Germinal center (tissue), 1 donor: ENCODE measurements around the gene KRT4.
"Not testable (repeated sequence)": the region's sequence is repeated elsewhere in the genome, so short reads cannot be mapped to it uniquely, and the experiment has no call there.

ENCODE experiments used
- DNase-seq: peaks from one replicate; pipeline ENCODE4 v3.0.0; 2012; ENCODE audit warnings: mixed read lengths, low spot score

Gene KRT4

GRCh38 chr12:52813885-52814709 lies at the start of gene KRT4:
KRT4 (minus strand) TSS chr12:52814116; CDS start chr12:52814058, 58 bp downstream.
- DNase-seq: no peak

- no peak for DNase-seq
Measured at GRCh38 chr12:52862023-52862422, 48.1 kb upstream of the KRT4 start.

GRCh38 chr12:52861511-52861910 lies 47.6 kb upstream of the KRT4 start:
- DNase-seq: no peak

GRCh38 chr12:52860102-52860823 lies 46.3 kb upstream of the KRT4 start:
- no peak for DNase-seq

DNA sequence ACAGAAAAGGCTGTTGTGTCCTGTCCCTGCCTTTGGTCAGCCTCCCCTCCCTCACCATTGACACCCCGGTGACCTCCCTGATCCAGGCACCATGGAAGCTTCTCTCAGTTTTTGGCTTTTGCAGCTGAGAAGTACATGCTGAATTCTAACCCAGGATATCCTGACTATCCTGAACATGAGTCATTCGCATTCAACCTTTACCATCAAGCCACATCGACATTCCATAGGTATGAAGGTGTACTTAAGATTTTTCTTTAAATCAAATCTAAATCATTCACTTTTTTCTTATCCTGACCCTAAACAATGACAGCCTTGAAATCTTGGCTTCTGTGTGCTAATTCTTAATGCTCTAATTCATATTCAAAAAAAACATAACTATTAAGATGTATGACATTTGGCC lies 43.6 kb upstream of the KRT4 start:
- DNase-seq: no peak

DNA sequence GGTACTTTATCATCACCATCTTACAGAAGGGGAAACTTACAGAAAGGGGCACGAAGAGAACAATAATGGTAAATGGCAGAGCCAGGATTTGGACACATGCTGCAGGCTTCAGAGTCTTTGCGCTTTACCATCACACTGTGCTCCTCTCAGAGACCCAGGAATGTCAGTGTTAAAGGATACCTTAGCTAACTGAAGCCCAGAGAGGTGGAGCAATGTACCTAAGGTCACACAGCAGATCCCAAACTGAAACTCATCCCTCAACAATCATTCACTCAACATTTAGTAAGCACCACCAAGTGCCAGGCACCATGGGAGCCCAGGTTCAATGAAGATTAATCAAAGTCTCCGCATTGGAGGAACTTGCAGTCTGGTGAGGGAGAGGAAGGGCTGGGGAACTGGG lies 42.9 kb upstream of the KRT4 start:
- DNase-seq: no peak

DNA sequence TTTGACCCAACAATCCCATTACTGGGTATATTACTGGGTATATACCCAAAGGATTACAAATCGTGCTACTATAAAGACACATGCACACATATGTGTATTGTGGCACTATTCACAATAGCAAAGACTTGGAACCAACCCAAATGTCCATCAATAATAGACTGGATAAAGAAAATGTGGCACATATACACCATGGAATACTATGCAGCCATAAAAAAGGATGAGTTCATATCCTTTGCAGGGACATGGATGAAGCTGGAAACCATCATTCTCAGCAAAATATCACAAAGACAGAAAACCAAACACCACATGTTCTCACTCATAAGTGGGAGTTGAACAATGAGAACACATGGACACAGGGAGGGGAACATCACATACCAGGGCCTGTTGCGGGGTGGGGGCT lies 42.2 kb upstream of the KRT4 start:
- not testable (repeated sequence) for DNase-seq

- no peak for DNase-seq
Measured at GRCh38 chr12:52851787-52852186, 37.9 kb upstream of the KRT4 start.

- DNase-seq: no peak
Measured at GRCh38 chr12:52850681-52851080, 36.8 kb upstream of the KRT4 start.

- DNase-seq: no peak
Measured at GRCh38 chr12:52849511-52849910, 35.6 kb upstream of the KRT4 start.

GRCh38 chr12:52848661-52849255 lies 34.8 kb upstream of the KRT4 start, which contains the start of gene KRT78:
KRT78 (minus strand) TSS chr12:52848994; CDS start chr12:52848930, 64 bp downstream.
- no peak for DNase-seq

DNA sequence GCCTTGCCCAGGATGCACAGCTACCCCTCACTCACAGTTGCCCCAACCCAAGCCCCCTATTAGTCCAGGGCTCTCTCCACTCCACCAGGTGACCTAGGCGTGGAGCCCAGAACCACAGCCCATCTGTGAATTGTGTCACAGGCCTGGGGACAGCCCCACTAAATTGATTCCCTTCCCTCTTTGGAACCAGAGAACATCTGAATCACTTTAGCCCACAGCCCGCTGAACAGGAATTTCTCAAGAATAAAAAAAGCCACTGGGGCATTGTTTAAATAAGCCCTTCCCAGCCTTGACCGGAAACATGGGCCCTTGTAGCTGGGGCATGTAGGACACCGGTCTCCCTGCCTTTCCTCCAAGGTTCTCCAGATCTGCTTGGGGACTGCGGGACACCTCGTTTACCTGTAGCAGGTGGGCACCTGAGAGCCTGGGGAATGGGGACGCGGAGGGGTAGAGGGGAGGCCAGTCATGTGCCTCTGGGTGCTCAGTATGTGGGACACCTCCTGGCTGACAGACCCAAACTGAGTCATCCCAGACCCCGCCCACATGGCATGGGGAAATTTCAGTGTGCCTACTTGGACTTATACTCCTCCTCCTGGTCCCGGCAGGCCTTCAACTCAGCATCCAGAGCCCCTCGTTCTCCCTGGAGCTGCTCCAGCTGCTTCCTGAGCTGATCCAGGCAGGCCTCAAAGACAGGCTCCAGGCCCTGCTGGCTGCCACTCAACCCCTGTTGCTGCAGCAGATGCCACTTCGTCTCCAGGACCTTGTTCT lies 33.6 kb upstream of the KRT4 start:
- DNase-seq: no peak

- no peak for DNase-seq
Measured at GRCh38 chr12:52846356-52846970, 32.5 kb upstream of the KRT4 start.

DNA sequence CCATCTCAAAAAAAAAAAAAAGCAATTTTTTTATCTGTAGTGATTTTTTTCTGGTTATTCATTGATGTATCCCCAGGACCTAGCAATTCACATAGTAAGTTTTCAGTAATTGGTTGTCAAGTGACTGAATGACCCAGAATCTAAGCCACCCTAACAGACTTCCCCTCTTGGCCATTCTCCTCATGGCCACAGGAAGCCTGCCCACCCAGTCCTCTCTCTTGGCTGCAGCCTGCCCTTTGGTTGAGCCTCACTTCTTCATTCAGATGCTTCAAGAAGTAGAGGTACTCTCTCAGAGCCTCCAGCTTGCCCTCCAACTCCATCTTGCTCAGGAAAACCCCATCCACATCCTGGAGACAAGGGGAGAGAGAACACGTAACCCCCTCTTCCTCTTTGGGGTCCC lies 32.0 kb upstream of the KRT4 start:
- no peak for DNase-seq

GRCh38 chr12:52844386-52844785 lies 30.5 kb upstream of the KRT4 start:
- DNase-seq: no peak

DNA sequence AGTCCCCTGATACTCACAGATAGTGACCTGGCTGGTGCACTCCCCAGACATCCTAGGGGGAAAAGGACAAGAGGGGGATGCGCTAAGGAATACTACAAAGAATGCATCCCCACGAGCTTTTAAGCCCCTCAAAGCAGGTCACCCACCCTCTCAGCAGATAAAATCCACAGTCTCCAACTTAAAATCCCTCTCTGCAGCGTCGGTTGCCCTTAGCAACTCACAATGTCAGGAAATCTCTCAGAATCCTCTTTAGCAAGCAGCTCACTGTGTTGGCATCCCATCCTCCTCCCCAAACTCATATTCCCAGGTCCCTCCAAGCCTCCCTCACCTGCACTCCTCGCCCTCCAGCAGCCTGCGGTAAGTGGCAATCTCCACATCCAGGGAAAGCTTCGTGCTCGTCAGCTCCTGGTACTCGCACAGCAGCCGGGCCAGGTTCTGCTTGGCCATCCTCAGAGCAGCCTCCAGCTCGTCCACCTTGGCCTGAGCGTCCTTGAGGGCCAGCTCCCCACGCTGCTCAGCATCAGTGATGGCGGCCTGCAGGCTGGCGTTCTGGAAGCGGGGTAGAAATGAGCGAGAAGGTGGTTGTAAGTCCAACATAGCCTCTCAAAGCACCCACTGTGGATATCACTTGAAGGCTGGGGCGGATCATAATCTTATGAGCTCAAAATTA lies 25.7 kb upstream of the KRT4 start:
- DNase-seq: no peak

GRCh38 chr12:52838609-52839435 lies 24.9 kb upstream of the KRT4 start:
- no peak for DNase-seq

GRCh38 chr12:52837781-52838608 lies 24.1 kb upstream of the KRT4 start:
- no peak for DNase-seq

DNA sequence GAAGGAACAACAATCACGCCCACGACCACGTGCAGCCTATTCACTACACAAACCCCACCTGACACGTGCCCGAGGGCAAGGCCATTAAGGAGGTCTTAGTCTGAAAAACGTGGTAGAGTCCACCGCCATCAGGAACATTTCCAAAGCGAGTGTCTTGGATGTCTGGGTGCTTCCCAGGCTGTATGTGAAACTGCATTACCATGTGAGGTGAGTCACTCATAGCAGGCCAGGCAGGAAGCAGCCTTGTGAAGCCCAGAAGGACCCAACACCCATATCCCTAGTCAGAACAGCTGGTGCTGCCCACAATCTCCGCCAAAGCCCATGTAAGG lies 23.5 kb upstream of the KRT4 start:
- DNase-seq: no peak
